NCI-H187 (cell line): ENCODE measurements around the gene UVSSA.

Source experiments
- DNase-seq, 2 experiments: peaks; one replicate each; lab custom pipeline; 2025; lab: John Stamatoyannopoulos, UW

The UVSSA gene

GRCh38 chr4:1346781-1347409, at the start of gene UVSSA:
Gene UVSSA, plus strand, starts transcription at chr4:1347208. Its CDS starts 884 bp downstream, at chr4:1348092.
- peak; percentile 99 for DNase-seq

GRCh38 chr4:1297456-1298325, 49.3 kb upstream of the UVSSA start:
- no peak for DNase-seq

GRCh38 chr4:1298461-1298860, 48.5 kb upstream of the UVSSA start:
- no peak for DNase-seq

- no peak for DNase-seq
These were observed 47.6 kb upstream of the UVSSA start for GRCh38 chr4:1299301-1299860.

GRCh38 chr4:1300466-1301455, 46.2 kb upstream of the UVSSA start:
- no peak for DNase-seq

GRCh38 chr4:1302159-1302558, 44.8 kb upstream of the UVSSA start:
- DNase-seq: no peak

- DNase-seq: no peak
These were observed 41.7 kb upstream of the UVSSA start for GRCh38 chr4:1305261-1305711.

- no peak for DNase-seq
These were observed 41.1 kb upstream of the UVSSA start for GRCh38 chr4:1305781-1306455.

- no peak for DNase-seq
These were observed 38.9 kb upstream of the UVSSA start for GRCh38 chr4:1307951-1308735.

- DNase-seq: no peak
These were observed 37.6 kb upstream of the UVSSA start for GRCh38 chr4:1309261-1310010.

- no peak for DNase-seq
These were observed 36.8 kb upstream of the UVSSA start for GRCh38 chr4:1310031-1310795.

- DNase-seq: no peak
These were observed 36.0 kb upstream of the UVSSA start for GRCh38 chr4:1310796-1311631.

- no peak for DNase-seq
These were observed 34.0 kb upstream of the UVSSA start for GRCh38 chr4:1312821-1313640.

- DNase-seq: no peak
These were observed 31.7 kb upstream of the UVSSA start for GRCh38 chr4:1315306-1315705.

GRCh38 chr4:1315836-1316536, 31.0 kb upstream of the UVSSA start:
- no peak for DNase-seq

GRCh38 chr4:1316537-1317168, 30.4 kb upstream of the UVSSA start:
- no peak for DNase-seq
